Stimulated activated naive CD4-positive, alpha-beta T cell (primary cell): ENCODE measurements around the gene SCGB1D2.

Source experiments
- DNase-seq, 6 experiments: peaks; one replicate each; lab custom pipeline; 2025; lab: John Stamatoyannopoulos, UW

The SCGB1D2 gene

GRCh38 chr11:62260261-62260953 is 18.4 kb downstream of the SCGB1D2 start:
- no peak for DNase-seq

- no peak for DNase-seq
These were observed 22.0 kb downstream of the SCGB1D2 start for GRCh38 chr11:62264004-62264403.

- no peak for DNase-seq
These were observed 24.5 kb downstream of the SCGB1D2 start for GRCh38 chr11:62266558-62266957.

- DNase-seq = no peak
These were observed 25.0 kb downstream of the SCGB1D2 start for GRCh38 chr11:62267050-62267449.

GRCh38 chr11:62267576-62267975 is 25.5 kb downstream of the SCGB1D2 start:
- no peak for DNase-seq

- DNase-seq = no peak
These were observed 27.7 kb downstream of the SCGB1D2 start, which contains the start of gene SCGB2A2 for GRCh38 chr11:62269654-62270278. Gene SCGB2A2 (plus strand): TSS chr11:62270158. CDS start chr11:62270217, 59 bp downstream.

GRCh38 chr11:62273284-62273683 is 31.2 kb downstream of the SCGB1D2 start:
- DNase-seq = no peak

DNA sequence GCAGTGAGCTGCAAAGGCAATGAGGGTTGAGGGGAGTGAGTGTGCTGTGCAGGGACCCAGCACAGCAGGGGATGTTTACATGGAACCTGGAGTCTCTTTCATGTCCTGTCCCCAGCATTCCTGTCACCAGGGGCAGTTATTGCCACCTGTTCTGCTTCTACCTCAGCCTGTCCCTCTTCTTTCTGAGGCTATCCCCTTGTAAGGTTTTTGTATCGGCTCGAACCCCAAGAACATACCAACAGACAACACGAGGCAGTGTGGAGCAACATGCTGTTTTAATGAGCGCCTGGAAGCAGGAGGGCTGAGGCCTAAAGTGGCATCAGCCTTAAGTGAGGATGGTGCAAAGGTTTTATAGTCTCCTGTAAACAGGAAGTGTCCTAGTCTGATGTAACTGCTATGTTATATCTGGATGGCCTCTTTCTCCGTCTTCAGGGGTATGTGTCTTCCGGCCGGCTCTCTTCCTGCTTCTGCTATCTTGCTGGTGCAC is 31.8 kb downstream of the SCGB1D2 start:
- DNase-seq = no peak

DNA sequence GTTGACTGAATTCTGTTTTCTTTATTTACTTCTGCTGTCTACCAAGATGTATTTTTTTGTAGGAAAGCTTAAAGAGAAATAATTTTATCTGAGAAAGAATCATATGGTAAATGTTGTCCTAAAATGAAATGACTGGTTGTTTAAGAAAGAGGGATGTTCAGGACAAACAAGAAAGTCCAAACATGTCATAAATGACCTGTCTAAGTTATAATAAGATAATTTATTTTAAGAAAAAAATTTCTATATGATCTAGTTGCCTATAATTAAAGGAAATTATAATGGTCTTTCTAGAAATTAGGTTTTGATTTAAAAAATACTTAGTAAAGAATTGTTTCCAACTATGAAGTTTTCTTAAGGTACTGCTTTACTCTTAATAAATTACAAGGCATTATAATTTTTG is 38.4 kb downstream of the SCGB1D2 start:
- DNase-seq = no peak
